SK-N-SH (cell line): ENCODE measurements around the gene MT1M.

Experiments used
- CTCF ChIP-seq: fragments of 200-600 bp; sonication (generic); IDR thresholded peaks from 2 replicates; pipeline ENCODE4 v1.6.1; 2017; ENCODE audit warnings: antibody characterized with exemption, mild to moderate bottlenecking, moderate library complexity
- GABPA ChIP-seq: IDR thresholded peaks from 2 replicates; pipeline ENCODE4 v1.4.0; 2012; ENCODE audit warnings: low read depth, mild to moderate bottlenecking
- MEF2A ChIP-seq: IDR thresholded peaks from 2 replicates; pipeline ENCODE4 v1.4.0; 2012; ENCODE audit warnings: low read depth, borderline replicate concordance
- NRF1 ChIP-seq: IDR thresholded peaks from 2 replicates; pipeline ENCODE4 v1.6.1; 2012; ENCODE audit warnings: low read depth, mild to moderate bottlenecking, low read length
- RAD21 ChIP-seq: IDR thresholded peaks from 2 replicates; pipeline ENCODE4 v1.6.1; 2012; ENCODE audit warnings: mild to moderate bottlenecking, low read length
- REST ChIP-seq: IDR thresholded peaks from 2 replicates; pipeline ENCODE4 v1.6.1; 2012; ENCODE audit warnings: mild to moderate bottlenecking, low read depth, low read length, moderate library complexity
- TAF1 ChIP-seq: IDR thresholded peaks from 2 replicates; pipeline ENCODE4 v1.6.1; 2012; ENCODE audit warnings: low read depth, mild to moderate bottlenecking, low read length, moderate library complexity, borderline replicate concordance

GRCh38 chr16:56601325-56601724 is 31.1 kb upstream of the MT1M start:
- TF ChIP-seq MEF2A (no peak), GABPA (no peak), CTCF (no peak), TAF1 (no peak), NRF1 (no peak), REST (no peak), RAD21 (no peak)
